Activated B cell treated with CpG ODN at 0.5 μM for 24 hours (primary cell): Measurements from ENCODE around the gene MARCHF6. TPM values are rescaled to one million over a fixed set of nuclear protein-coding genes. Genes with fewer than 3 reads are reported as not detected.

Source experiments
- ATAC-seq: fragments of 200-7000 bp; cut with Tn5 transposase; one replicate; pipeline ENCODE4 v1.10.0; 2021; ENCODE audit warnings: low read depth, mild to moderate bottlenecking, moderate library complexity
- CTCF ChIA-PET: fragments of 350-600 bp; sonication (Branson Sonifier 250); formaldehyde crosslinking; loops from one replicate; lab custom pipeline; 2021; ENCODE audit warnings: antibody characterized with exemption; lab: Charles Lee
- POLR2A ChIA-PET: fragments of 350-600 bp; sonication (Branson Sonifier 250); formaldehyde crosslinking; loops from one replicate; lab custom pipeline; 2021; ENCODE audit warnings: antibody characterized with exemption; lab: Charles Lee
- DNase-seq: peaks from one replicate; pipeline ENCODE4 v3.0.0; 2022
- H3K27ac Mint-ChIP-seq: one replicate; pipeline ENCODE4 v1.8.0; 2020; ENCODE audit warnings: mixed read lengths
- H3K27me3 Mint-ChIP-seq: one replicate; pipeline ENCODE4 v1.8.0; 2021; ENCODE audit warnings: mixed read lengths
- H3K36me3 Mint-ChIP-seq: one replicate; pipeline ENCODE4 v1.8.0; 2021; ENCODE audit warnings: low read depth, mixed read lengths
- H3K4me1 Mint-ChIP-seq: one replicate; pipeline ENCODE4 v1.8.0; 2021; ENCODE audit warnings: mixed read lengths
- H3K4me3 Mint-ChIP-seq: one replicate; pipeline ENCODE4 v1.8.0; 2020; ENCODE audit warnings: mild to moderate bottlenecking, mixed read lengths
- H3K9me3 Mint-ChIP-seq: one replicate; pipeline ENCODE4 v1.8.0; 2020; ENCODE audit warnings: mixed read lengths
- intact Hi-C: fragments of 100-400 bp; cut with micrococcal nuclease; formaldehyde crosslinking; loops from one replicate; pipeline ENCODE4 v1.15.1; 2024
- total RNA-seq: library from RNA; stranded (reverse); gene quantifications from 2 replicates; pipeline ENCODE4 v1.2.3, GENCODE V29; 2022
- TF ChIP-seq, protein P1 (sequence below): fragments of 200-600 bp; IDR thresholded peaks from one replicate; pipeline ENCODE4 v1.8.0; 2022; ENCODE audit warnings: antibody characterized with exemption, mild to moderate bottlenecking

Gene MARCHF6
- total RNA-seq, 1 donor from 2014 or later = 124 TPM

DNA sequence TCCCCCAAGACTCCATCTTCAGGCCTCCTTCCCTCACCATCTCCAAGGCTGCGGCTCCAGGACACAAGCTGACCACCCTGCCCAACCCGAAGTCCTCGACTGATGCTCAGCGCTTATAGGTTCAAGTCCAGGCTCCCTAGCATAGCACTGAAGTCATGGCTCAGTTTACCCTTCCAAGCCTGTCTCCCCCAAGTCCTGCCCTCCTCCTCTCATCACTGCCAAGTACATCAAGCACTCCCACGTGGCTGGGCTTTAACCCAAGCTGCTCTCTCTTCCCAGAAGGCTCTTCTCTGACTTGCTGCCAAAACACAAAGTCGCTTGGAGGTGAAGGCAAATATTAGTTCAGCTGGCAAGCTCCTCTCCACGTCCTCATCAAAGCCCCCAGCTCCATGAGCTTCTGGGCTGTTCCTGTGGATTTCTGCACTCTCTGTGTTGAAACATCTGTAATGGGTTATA lies 22.1 kb upstream of the MARCHF6 start:
- intact Hi-C loops = no loop called here
- DNase-seq (no peak), ATAC-seq (no peak)
- Mint-ChIP-seq H3K27me3 (peaks cover 48% of the 10 kb centered on the region), H3K9me3 (no peaks in the 10 kb centered on the region), H3K36me3 (no peaks in the 10 kb centered on the region), H3K4me1 (peaks cover 9% of the 10 kb centered on the region), H3K4me3 (no peak overlapping the region), H3K27ac (no peak overlapping the region)
- ChIA-PET POLR2A (no interaction called here), CTCF (no interaction called here)
- TF ChIP-seq, protein P1, sequence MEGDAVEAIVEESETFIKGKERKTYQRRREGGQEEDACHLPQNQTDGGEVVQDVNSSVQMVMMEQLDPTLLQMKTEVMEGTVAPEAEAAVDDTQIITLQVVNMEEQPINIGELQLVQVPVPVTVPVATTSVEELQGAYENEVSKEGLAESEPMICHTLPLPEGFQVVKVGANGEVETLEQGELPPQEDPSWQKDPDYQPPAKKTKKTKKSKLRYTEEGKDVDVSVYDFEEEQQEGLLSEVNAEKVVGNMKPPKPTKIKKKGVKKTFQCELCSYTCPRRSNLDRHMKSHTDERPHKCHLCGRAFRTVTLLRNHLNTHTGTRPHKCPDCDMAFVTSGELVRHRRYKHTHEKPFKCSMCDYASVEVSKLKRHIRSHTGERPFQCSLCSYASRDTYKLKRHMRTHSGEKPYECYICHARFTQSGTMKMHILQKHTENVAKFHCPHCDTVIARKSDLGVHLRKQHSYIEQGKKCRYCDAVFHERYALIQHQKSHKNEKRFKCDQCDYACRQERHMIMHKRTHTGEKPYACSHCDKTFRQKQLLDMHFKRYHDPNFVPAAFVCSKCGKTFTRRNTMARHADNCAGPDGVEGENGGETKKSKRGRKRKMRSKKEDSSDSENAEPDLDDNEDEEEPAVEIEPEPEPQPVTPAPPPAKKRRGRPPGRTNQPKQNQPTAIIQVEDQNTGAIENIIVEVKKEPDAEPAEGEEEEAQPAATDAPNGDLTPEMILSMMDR = no peak

DNA sequence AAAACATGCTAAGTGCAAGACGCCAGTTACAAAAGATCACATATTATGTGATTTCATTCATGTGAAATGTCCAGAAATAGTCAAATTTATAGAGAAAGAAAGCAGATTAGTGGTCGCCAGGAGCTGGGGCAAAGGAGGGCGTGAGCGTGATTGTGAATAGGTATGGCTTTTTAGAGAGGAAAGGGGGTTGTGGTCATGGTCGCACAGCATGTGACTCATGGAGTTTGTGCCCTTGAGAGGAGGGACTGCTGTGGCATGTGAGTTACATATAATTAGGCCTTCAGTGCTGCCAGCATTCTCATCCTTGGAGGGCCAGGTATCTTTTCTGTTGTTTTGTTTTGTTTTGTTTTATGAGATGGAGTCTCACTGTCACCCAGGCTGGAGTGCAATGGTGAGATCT lies 21.2 kb upstream of the MARCHF6 start:
- Mint-ChIP-seq H3K9me3 (no peaks in the 10 kb centered on the region), H3K4me3 (peak overlapping the region; percentile 25), H3K27ac (no peak overlapping the region), H3K27me3 (peaks cover 48% of the 10 kb centered on the region), H3K36me3 (no peaks in the 10 kb centered on the region), H3K4me1 (peaks cover 9% of the 10 kb centered on the region)
- intact Hi-C loops = no loop called here
- no peak for DNase-seq
- ChIA-PET CTCF (no interaction called here), POLR2A (no interaction called here)
- no peak for ATAC-seq
- TF ChIP-seq, protein P1 = no peak

DNA sequence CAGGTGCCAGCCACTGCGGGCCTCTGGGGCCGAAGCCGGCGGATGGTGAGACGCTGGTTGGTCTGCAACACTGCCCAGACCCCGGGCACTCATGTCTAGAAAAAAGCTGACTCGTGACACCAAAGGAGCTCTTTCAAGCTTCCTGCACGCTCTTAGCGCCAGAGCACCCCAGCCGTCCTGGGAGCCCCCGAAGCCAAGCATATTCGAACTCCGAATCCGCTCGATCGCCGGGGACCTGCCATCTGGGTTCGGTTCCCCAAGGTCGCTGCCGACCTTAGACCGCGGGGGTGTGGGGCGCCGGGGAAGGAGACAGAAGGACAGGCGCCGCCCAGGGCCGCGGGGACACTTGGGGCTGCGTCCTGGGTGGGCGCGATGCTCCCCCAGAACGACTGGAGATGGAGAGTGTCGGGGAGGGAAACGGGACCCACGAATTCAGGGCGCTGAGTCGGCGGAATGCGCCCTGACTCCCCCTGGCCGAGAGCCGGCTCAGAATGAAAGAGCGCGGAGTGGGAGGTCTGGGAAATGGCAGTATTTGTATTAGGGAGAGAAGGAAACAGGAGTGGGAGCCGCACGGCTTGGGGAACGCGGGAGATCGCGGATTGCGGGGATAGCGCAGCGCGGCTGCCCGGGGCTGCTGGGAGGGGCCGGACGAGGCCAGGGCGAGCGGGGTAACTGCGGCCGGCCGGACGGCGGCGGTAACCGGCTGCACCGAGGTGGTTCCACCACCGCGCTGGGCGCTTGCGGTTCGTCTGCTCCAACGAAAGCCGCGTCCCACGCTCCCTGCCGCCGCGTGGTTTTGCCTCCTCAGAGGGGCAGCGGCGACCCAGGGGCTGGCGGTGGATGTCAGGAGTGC lies 20.1 kb upstream of the MARCHF6 start:
- H3K4me1 Mint-ChIP-seq = peaks cover 9% of the 10 kb centered on the region
- ATAC-seq (peak; percentile 37), DNase-seq (peak; percentile 29)
- intact Hi-C loops = loop anchor here (1.0 kb wide), 1 partner anchor 20 kb away; the partner anchor contains the start of gene MARCHF6
- H3K4me3 Mint-ChIP-seq = peak overlapping the region; percentile 84
- H3K9me3 Mint-ChIP-seq = no peaks in the 10 kb centered on the region
- H3K36me3 Mint-ChIP-seq = no peaks in the 10 kb centered on the region
- POLR2A ChIA-PET = interaction anchor here (0.5 kb wide), 1 partner anchor 299 kb away, joined by 3 read pairs; no protein-coding TSS in a partner anchor
- peaks cover 46% of the 10 kb centered on the region for H3K27me3 Mint-ChIP-seq
- no peak overlapping the region for H3K27ac Mint-ChIP-seq
- CTCF ChIA-PET = interaction anchor here (1.6 kb wide), 1 partner anchor 50 kb away, joined by 3 read pairs; no protein-coding TSS in a partner anchor
- TF ChIP-seq, protein P1 = no peak

DNA sequence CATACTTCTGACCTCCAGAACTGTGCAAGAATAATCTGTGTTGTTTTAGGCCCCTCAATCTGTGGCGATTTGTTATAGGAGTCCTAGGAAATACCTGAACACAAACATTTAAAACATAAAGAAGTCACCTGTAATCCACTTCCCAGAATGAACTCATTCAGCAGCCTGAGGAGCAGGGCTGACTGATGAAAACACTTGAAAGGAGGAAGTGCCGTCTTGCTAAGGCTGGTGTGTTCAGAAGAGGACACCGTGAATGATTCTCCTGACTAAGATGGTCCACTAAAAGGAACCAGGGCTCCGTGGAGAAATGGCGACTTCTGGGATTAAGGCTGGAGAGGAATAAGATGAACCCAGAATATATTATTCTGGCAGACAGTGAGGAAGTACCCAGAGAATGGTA lies 18.7 kb upstream of the MARCHF6 start:
- no peak for DNase-seq
- H3K36me3 Mint-ChIP-seq = no peaks in the 10 kb centered on the region
- ChIA-PET CTCF (no interaction called here), POLR2A (interaction anchor here (1.2 kb wide), 1 partner anchor 18 kb away, joined by 3 read pairs; the partner anchor contains the start of gene MARCHF6)
- no peak overlapping the region for H3K27ac Mint-ChIP-seq
- TF ChIP-seq, protein P1 = no peak
- intact Hi-C loops = no loop called here
- peak overlapping the region; percentile 32 for H3K4me3 Mint-ChIP-seq
- peaks cover 9% of the 10 kb centered on the region for H3K4me1 Mint-ChIP-seq
- H3K27me3 Mint-ChIP-seq = peaks cover 41% of the 10 kb centered on the region
- H3K9me3 Mint-ChIP-seq = no peaks in the 10 kb centered on the region
- no peak for ATAC-seq

DNA sequence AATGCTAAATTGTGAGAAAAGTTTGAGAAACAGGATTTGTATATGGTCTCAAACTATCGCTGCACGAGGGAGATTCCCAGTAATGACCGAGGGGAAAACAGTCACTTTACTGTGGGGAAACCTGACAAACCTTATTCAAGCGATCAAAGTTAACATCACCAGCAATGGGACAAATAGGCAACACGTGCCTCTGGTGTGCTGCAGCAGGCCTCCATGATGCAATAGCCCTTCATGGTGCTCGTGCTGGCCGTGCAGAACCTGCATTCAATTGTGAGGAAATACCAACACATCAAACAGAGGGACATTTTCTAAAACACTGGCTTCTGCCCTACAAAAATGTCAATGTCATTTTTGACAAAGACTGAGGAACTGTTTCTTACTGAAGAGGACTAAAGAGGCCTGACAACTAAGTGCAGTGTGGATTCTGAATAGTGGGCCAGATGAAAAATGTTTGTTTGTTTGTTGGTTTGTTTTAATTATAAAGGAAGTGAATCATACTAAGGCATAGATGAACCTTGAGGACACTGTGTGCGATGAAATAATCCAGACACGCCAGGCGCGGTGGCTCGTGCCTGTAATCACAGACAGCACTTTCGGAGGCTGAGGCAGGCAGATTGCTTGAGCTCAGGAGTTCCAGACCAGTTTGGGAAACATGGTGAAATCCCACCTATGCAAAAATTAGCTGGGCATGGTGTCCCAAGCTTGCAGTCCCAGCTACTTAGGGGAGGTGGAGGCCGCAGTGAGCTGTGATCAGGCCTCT lies 17.6 kb upstream of the MARCHF6 start:
- no peak overlapping the region for H3K27ac Mint-ChIP-seq
- H3K4me3 Mint-ChIP-seq = no peak overlapping the region
- H3K36me3 Mint-ChIP-seq = no peaks in the 10 kb centered on the region
- intact Hi-C loops = no loop called here
- POLR2A ChIA-PET = no interaction called here
- peaks cover 9% of the 10 kb centered on the region for H3K4me1 Mint-ChIP-seq
- CTCF ChIA-PET = no interaction called here
- TF ChIP-seq, protein P1 = no peak
- H3K27me3 Mint-ChIP-seq = peaks cover 33% of the 10 kb centered on the region
- no peak for ATAC-seq
- no peak for DNase-seq
- H3K9me3 Mint-ChIP-seq = no peaks in the 10 kb centered on the region
